ENCODE results near the gene FAM89B.

The FAM89B gene

DNA sequence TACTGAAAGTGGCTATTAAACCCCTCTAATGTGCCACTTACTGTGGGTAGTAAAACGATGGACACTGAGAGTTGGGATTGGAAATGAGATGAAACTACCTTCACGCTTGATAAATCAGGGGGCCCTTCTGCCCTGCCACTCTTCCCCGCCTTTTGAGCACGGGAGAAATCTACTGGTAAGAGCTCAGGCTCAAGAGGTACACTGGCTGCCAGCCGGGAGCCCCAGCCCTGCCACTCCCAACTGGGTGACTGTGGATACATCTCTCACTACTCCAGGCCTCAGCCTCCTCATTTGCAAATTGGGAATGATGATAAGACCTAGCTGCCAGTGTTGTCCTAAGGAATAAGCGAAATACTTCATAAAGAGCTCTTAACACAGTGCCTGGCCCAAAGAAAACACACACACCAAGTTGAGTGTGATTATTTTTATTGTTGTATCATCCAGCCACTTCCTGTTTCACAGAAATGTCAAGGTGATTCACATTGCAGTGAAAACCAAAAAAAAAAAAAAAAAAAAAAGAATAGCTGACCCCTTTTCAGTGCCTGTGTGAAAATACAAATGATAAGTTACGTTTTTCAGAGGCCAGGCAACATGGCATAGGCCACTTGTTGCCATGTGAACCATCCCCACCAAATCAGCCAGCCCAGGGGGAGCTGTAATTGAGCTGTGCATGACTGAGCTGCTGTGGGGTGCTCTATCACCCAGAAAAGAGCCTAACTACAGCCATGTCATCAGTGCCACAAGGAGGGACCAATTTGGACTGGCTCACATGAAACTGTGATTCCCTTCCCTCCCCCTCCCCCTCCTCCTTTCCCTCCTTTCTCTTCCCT lies 6.5 kb upstream of the FAM89B start:
- TF ChIP-seq CTCF (conservative IDR thresholded peaks at IDR 0.05; ENCODE audit: low read depth, low read length), result no peak
- DNase-seq (ENCODE audit: low read depth), result no peak
- no peak overlapping the region for H3K4me3 ChIP-seq (ENCODE audit: low read depth, low read length)

DNA sequence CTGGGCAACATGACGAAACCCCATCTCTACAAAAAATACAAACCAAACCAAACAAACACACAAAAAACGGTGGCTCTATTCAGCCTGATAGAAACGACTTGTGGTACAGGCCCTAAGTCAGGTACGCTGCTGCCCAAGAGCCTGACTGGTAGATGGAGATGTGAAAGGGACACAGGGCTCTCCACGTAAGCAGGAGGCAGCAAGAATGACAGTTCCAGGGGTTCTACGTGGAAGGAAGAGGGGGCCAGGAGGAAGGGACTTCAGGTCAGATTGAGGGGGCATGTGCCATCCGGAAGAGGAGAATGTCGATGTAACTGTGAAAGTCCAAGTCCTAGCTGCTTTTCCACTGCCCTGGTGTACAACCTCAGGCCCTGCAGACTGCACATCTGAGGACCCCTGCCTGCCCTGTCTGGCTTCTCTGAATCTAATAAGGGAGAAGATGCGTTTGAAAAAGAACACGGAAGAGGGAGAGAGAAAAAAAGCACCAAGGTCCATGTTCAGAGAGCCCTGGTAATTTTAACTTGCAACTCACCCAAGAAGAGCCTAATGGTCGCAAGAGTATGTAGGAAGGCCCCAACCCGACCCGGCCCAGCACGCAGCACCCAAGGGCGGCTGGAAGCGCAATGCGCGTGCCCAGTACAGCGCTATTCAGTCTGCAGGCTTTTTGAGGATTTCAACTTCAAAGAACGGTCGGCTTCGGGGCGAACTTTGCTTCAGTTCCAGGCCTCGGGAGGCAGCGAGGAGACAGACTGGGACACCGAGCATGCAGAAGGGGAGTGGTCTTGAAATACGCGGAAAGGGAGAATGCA lies 3.0 kb upstream of the FAM89B start:
- peak overlapping the region; percentile 93 for H3K4me3 ChIP-seq (ENCODE audit: low read depth, low read length)
- DNase-seq (ENCODE audit: low read depth), result no peak
- no peak for TF ChIP-seq CTCF (conservative IDR thresholded peaks at IDR 0.05; ENCODE audit: low read depth, low read length)

- peak; percentile 42 for TF ChIP-seq CTCF (conservative IDR thresholded peaks at IDR 0.05; ENCODE audit: low read depth, low read length)
- DNase-seq (ENCODE audit: low read depth), result peak; percentile 99
- H3K4me3 ChIP-seq (ENCODE audit: low read depth, low read length), result peak within 1 kb of the TSS; percentile 93
Measured at GRCh38 chr11:65569973-65570918, 2.1 kb upstream of the FAM89B start, which contains the start of gene ZNRD2. ZNRD2 (plus strand) TSS chr11:65570477; CDS start chr11:65570492, 15 bp downstream.

- H3K4me3 ChIP-seq (ENCODE audit: low read depth, low read length), result peak overlapping the region; percentile 93
- no peak for DNase-seq (ENCODE audit: low read depth)
- TF ChIP-seq CTCF (conservative IDR thresholded peaks at IDR 0.05; ENCODE audit: low read depth, low read length), result no peak
Measured at GRCh38 chr11:65571420-65571819, 918 bp upstream of the FAM89B start.

DNA sequence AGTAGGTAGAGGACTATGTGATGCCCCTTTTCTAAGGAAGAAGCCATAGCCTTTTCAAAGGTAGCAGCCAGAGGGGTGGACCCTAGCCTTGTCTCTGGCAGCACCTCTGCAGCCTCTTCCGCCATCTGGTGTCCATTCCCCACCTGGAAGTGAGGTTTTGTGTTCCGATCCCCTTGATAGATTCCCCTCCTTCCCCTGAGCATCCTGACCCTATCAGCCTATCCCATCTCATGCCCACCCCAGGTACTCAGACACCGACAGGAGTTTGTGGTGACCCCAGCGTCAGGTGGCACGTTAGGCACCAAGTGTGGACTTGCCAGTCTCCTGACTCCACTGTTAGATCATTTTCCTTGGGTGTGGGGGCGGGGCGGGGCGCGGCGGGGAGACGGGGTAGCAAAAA lies 398 bp upstream of the FAM89B start:
- TF ChIP-seq CTCF (conservative IDR thresholded peaks at IDR 0.05; ENCODE audit: low read depth, low read length), result peak; percentile 71
- DNase-seq (ENCODE audit: low read depth), result peak; percentile 70
- H3K4me3 ChIP-seq (ENCODE audit: low read depth, low read length), result peak overlapping the region; percentile 93

- DNase-seq (ENCODE audit: low read depth), result no peak
- no peak for TF ChIP-seq CTCF (conservative IDR thresholded peaks at IDR 0.05; ENCODE audit: low read depth, low read length)
- H3K4me3 ChIP-seq (ENCODE audit: low read depth, low read length), result peak overlapping the region; percentile 93
Measured at GRCh38 chr11:65573391-65574079, 1.2 kb downstream of the FAM89B start.

Measured in choroid plexus epithelial cell (primary cell).